GM15510 (cell line): Measurements from ENCODE around the gene MCRIP2.

ENCODE experiments used
- POLR2A ChIP-seq: IDR thresholded peaks from 3 replicates; pipeline ENCODE4 v1.6.1; 2011; ENCODE audit warnings: borderline replicate concordance; ENCODE audit not compliant: insufficient read length; ENCODE audit errors: extremely low read depth

The MCRIP2 gene

DNA sequence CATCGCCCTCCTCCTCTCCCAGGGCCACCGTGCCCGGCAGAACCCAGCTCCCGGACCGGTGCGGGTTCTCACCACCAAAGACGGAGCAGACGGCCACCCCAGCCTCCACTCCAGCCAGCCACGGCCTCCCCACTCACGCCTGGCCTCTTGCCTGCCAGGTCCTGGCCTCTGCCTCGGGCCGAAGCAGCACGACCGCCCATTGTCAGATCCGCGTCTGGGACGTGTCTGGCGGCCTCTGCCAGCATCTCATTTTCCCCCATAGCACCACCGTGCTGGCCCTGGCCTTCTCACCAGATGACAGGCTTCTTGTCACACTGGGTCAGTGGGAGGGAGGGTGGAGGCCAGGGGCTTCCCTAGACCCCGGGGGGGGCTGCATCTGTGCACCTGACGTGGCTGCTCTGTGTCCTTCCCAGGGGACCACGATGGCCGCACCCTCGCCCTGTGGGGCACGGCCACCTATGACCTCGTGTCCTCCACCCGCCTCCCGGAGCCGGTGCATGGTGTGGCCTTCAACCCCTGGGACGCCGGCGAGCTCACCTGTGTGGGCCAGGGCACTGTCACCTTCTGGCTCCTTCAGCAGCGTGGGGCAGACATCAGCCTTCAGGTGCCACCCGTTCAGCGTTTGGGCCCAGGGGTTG, 19.7 kb downstream of the MCRIP2 start:
- TF ChIP-seq POLR2A, result no peak

DNA sequence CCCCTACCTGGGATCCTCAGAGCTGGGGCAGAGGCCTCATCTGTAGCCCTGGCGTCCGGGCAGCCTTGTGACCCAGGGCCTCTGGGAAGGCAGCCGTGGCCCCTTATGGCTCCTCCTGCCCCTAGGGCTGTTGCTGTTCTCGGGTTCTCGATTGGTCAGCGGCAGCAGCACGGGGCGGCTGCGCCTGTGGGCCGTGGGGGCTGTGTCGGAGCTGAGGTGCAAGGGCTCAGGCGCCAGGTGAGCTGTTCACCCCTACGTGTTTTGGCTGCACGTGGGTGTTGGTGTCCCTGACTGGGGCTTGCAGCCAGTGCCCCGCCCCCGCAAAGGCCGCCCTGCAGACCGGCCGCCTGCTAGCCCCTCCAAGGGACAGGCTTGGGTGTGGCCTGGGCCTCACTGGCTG, 20.5 kb downstream of the MCRIP2 start:
- TF ChIP-seq POLR2A, result no peak

DNA sequence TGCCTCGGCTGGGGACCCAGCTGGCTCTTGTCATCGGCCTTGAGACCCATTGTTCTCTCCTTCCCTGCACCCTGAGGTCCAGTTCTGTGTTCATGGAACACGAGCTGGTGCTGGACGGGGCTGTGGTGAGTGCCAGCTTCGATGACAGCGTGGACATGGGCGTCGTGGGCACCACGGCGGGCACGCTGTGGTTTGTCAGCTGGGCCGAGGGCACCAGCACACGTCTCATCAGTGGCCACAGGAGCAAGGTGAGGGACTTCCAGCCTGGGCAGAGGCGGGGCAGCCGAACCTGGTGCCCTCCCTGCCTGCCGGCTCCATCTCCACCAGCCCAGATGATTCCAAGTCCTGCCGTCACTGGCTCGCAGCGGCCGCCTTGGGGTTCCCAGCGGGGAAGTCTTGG, 21.0 kb downstream of the MCRIP2 start:
- TF ChIP-seq POLR2A, result no peak

DNA sequence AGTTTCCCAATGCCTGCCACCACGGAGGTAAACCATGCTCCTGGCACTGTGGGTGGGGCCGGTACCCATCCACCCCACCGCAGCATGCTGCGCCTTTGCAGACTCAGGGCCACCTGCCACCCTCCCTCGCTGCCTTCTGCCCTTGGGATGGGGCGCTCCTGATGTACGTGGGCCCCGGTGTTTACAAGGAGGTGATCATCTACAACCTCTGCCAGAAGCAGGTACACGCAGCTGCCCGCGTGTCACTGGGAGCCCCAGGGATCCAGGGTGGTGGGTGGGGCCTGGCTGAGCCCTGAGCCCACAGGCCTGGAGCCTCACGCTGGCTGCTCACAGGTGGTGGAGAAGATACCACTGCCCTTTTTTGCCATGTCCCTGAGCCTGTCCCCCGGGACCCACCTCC, 24.9 kb downstream of the MCRIP2 start:
- TF ChIP-seq POLR2A, result no peak

GRCh38 chr16:667113-667779, 25.6 kb downstream of the MCRIP2 start:
- TF ChIP-seq POLR2A, result no peak

DNA sequence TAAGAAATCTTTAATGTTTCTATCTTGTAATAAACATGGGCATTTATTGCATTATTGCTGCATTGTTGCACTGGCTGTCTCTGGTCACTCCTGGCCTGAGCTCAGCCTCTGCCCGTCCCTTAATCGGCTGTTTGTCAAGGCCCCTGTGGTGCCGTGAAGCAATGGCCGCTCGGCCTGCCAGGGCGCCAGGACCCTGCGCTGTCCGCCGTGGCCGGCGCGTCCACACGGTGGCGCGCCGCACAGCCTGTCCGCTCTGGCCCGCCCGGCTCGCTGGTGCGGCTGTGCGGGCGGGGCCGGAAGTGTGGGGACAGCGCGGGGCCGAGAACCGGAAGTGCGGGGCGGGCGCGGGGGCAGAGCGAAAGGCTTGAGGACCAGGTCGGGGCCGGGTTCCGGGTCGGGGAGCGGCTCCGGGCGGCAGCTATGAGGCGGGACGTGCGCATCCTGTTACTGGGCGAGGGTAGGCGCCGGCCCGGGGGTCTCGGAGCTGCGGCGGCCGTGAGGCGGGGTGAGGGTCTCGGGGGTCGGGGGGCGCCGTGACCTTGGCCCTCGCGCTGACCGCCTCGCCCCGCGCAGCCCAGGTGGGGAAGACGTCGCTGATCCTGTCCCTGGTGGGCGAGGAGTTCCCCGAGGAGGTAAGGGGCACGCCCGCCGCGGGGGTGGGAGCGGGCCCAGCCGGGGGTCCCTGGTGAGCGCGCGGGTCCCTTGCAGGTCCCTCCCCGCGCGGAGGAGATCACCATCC, 26.3 kb downstream of the MCRIP2 start, which contains the start of gene RHOT2:
RHOT2 (plus strand) TSS at position 353 of the 739 bp plus-strand sequence; CDS start at position 421, 68 bp downstream.
- TF ChIP-seq POLR2A, result peak; percentile 95

GRCh38 chr16:668519-669171, 27.0 kb downstream of the MCRIP2 start:
- no peak for TF ChIP-seq POLR2A

DNA sequence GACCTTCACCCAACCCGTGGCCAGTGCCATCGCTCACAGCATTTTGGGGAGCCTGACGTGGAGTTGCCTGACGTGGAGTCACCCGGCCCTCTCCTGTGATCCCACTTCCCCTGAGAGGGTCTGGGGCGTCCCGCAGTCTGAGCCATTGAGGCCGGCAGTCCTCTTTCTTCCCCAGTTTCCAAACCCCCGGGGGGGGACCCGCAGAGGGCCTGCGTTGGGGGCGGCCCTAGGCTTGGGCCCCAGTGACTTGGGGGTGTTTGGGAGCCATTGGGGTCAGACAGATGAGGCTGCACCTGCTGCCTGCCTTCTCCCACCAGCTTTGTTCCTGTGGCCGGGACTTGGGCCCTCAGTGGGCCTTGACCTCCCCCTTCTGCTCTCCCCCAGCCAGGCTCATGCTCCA, 28.0 kb downstream of the MCRIP2 start:
- TF ChIP-seq POLR2A, result no peak

DNA sequence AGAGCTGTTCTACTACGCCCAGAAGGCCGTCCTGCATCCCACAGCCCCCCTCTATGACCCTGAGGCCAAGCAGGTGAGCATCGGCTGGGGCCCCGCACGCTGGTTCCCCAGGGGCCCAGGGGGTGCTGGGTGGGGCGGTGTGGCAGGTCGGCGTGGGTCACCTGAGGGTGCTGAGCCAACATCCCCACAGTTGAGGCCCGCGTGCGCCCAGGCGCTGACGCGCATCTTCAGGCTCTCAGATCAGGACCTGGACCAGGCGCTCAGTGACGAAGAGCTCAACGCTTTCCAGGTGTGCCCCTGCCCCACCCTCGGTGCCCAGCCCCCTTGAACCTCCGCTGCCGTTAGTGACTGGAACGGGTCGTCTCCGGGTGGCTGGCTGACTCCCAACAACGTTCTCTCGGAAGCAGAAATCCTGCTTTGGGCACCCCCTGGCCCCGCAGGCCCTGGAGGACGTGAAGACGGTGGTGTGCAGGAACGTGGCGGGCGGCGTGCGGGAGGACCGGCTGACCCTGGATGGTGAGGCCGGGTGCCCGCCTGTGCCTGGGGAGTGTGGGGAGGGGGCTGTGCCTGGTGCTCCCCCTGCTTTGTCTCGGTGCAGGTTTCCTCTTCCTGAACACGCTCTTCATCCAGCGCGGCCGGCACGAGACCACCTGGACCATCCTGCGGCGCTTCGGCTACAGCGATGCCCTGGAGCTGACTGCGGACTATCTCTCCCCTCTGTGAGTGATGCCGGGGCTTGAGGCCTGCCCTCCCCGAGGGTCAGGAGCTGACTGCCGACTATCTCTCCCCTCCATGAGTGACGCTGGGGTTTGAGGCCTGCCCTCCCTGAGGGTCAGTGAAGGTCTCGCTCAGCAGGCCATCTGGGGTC, 29.1 kb downstream of the MCRIP2 start:
- TF ChIP-seq POLR2A, result no peak

DNA sequence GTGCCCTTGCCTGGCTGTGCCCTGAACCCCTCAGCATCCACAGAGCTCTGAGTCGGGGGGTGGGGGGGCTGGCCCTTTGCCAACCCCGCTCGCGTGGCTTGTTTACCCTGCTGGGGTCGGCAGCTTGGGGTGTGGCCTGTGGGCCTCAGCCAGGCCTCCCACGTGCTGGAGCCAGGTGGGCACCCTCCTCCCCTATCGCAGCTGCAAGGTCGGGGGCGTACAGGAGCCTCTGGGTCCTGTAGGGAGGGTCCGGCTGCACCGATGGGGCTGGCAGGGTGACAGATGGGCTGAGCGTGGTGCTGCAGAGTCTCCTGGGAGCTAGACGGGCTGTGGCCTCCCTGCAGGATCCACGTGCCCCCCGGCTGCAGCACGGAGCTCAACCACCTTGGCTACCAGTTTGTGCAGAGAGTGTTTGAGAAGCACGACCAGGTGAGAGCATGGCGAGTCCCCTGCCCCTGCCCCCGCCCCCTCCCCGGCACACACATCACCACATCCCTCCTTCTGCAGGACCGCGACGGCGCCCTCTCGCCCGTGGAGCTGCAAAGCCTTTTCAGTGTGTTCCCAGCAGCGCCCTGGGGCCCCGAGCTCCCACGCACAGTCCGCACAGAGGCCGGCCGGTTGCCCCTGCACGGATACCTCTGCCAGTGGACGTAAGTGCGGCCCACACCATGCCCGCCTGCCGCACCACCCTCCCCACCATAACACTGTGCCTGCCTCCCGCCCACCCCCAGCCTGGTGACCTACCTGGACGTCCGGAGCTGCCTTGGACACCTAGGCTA, 29.9 kb downstream of the MCRIP2 start:
- TF ChIP-seq POLR2A, result no peak

GRCh38 chr16:672371-672770, 30.7 kb downstream of the MCRIP2 start:
- TF ChIP-seq POLR2A, result no peak

DNA sequence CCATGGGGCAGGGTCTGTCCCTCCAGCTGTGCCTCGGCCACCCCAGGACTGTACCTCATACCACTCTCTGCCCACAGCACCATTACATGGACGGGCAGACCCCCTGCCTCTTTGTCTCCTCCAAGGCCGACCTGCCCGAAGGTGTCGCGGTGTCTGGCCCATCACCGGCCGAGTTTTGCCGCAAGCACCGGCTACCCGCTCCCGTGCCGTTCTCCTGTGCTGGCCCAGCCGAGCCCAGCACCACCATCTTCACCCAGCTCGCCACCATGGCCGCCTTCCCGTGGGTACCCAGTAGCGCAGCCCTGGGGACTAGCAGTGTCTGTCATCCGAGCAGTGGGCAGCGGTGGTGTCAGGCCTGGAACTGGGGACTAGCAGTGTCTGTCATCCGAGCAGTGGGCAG, 31.2 kb downstream of the MCRIP2 start:
- no peak for TF ChIP-seq POLR2A

DNA sequence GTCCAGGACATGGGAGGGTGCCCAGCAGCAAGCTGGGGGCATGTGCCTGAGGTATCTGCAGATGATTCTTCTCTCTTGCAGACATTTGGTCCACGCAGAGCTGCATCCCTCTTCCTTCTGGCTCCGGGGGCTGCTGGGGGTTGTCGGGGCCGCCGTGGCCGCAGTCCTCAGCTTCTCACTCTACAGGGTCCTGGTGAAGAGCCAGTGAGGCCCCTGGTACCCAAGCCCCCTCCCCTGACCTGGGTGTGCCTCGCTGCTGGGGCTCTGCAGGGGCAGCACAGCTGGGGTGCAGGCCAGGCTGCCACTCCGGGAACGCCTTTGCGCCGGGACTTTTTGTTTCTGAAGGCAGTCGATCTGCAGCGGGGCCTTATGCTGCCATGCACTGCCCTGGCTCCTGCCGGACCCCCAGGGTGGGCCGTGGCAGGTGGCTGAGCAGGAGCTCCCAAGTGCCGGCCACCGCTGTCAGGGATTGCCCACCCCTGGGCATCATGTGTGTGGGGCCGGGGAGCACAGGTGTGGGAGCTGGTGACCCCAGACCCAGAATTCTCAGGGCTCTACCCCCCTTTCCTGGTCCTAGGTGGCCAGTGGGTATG, 31.9 kb downstream of the MCRIP2 start:
- TF ChIP-seq POLR2A, result no peak
